Endometrial microvascular endothelial cells (primary cell): ENCODE results near the gene SPRED2. TPM values are rescaled to one million over a fixed set of nuclear protein-coding genes. Genes with fewer than 3 reads are reported as not detected.
"Not testable (repeated sequence)": the region's sequence is repeated elsewhere in the genome, so short reads cannot be mapped to it uniquely, and the experiment has no call there.

Experiments
- in situ Hi-C: cut with HindIII; loops from 2 replicates; pipeline ENCODE4 v1.10.0; 2017; ENCODE audit warnings: low sequenced_read_pairs, low pct_unique_long_range_greater_than_20kb; ENCODE audit errors: inconsistent ontology term
- total RNA-seq: library from RNA; depleted of rRNA; stranded (reverse); fragments of >200 nt; gene quantifications from one replicate; pipeline ENCODE4 v1.2.3, GENCODE V29; 2015; ENCODE audit errors: inconsistent ontology term

SPRED2 gene
- total RNA-seq, 1 donor from 2014 or later, result 8.5 TPM

DNA sequence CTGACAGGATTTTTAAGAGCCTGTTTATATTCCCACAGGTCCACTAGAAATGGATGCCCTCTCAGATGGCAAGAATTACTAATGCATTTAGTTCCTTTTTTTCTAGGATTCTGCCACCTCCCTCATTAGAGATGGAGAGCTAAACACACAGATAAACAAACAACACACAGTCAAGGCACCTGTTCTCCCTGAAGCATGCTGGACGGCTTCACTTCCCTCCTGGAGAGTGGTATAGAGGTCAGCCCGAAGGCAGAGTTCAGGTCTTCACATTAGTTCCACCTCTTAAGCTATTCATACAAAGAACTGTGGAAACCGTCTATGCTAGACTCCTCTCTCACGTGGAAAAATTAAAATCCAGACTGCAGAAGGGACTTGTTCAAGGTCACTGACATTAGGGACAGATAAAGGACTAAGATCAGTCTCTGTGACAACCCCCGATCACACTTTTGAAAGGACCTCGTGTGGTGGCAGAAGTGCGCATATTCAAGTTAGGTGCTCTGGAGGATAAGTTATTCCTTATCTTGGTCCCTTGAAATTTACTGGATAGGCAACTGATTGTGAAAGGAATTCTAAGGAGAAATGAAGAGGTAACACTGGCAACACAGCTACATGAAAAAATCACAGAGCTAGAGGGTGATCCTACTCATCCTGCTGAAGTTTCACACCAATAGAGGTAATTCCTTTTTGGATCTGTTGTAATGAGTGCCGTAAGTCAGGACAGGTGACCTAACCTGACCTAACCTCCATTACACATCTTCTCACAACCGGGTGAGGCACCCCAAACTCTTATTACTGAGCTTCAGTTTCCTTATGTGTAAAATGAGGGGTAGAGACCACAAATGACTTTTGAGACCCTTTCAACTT is 75.1 kb downstream of the SPRED2 start:
- in situ Hi-C loops, result no loop called here

DNA sequence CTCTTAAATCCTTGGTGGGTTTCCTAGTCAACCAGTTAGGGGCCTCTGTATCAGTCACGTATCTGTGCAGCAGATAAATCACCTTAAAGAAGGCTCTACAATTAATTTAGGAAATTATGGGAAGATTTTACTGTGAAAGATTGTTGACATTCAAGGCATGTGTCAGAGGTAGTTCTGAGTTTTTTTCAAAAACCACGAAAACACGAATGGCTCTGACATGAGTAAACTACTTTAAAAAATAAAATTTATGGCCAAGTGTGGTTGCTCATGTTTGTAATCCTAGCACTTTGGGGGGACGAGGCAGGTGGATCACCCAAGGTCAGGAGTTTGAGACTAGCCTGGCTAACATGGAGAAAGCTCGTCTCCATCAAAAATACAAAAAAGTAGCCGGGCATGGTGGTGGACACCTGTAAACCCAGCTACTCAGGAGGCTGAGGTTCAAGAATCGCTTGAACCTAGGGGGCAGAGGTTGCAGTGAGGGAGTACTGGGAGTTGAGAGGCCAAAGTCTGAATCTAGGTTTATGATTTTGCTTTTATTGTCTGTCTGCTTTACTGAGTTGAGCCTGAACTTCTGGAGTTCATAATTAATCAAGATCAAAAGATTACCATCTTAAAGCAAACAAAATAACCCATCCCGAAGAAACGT is 77.1 kb downstream of the SPRED2 start:
- in situ Hi-C loops, result no loop called here

DNA sequence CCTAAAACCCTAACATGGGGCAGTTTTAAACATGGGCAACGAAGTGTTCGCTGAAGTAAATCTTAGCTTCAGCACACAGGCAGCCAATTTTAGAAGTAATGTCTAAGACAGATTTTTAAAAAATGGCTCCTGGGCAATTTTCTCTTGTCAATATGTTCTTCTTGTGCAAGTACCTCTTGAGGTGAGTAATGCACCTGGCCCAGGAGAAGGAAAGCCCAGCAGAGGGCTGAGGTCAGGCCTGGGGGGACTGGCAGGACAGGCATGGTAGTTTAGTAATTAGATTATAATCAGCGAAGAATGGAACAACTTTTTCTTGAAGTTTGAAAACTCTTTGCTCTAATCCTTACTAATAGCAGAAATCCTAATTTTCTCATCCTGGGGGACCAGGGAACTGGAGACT is 77.6 kb downstream of the SPRED2 start:
- in situ Hi-C loops, result no loop called here

DNA sequence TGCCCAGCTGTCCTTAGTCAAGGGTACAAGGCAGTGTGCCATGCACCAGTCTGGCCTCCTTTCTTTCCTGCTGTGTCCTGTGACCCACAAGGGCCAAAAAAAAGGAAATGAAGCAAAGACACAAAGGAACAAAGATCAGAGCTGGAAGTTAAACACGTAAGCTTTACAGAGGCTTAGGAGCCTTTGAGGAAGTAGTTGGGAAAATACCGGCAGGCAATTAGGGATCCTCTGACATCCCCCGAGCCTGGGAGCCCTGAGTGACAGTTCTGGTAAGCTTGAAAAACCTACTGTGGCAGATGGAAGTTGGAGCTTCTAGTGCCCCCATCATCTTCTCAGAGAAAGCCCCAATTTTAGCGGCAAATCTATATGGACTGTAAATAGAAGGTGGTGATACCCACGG is 78.5 kb downstream of the SPRED2 start:
- in situ Hi-C loops, result no loop called here

DNA sequence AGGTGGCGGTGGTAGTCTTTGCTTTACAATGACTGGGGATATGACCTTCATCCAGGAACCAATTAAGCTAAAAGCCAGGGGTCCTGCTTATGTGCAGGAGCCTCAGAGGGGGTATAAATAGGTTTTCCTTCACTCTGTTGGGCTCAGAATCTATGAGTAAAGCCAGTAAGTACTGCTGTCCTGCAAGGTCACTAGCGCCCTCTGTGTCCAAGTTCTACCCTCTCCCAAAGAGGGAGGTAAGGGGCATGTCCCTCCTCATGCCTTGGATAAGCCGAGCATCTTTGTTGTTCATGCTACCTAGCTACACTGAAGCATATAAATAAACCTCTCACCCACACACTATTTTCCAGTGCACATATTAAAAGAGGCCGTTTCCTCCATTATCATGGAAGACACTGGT is 79.4 kb downstream of the SPRED2 start:
- in situ Hi-C loops, result no loop called here

DNA sequence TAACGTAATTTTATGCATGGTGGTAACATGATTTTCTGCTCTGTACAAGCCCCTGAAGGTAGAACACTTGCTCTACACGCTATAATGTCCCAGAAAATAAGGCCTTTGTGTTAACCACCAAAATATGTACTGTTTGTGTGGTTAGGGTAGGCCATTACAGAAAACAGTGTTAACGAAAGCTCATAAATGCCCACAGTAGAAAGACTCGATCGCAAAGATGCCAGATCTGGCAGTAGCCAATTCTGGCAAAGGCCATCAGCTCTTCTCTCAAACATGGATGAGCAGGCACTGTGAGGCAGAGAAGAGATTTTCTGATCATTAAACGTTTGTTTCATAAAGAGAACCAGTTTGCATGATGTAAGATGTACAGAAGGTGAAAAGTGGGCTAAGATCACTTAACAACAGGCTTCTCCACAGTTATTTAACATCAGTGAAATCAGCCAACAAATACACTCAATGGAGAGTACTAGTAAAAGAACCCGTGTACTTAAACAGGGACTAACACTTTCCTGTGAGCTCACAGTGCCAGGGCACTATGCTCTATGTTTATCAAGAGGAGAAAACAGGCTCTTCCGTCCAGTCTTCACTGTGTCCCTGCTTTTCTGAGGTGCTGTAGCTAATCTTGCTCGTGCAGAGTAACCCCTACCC is 80.3 kb downstream of the SPRED2 start:
- in situ Hi-C loops, result no loop called here

DNA sequence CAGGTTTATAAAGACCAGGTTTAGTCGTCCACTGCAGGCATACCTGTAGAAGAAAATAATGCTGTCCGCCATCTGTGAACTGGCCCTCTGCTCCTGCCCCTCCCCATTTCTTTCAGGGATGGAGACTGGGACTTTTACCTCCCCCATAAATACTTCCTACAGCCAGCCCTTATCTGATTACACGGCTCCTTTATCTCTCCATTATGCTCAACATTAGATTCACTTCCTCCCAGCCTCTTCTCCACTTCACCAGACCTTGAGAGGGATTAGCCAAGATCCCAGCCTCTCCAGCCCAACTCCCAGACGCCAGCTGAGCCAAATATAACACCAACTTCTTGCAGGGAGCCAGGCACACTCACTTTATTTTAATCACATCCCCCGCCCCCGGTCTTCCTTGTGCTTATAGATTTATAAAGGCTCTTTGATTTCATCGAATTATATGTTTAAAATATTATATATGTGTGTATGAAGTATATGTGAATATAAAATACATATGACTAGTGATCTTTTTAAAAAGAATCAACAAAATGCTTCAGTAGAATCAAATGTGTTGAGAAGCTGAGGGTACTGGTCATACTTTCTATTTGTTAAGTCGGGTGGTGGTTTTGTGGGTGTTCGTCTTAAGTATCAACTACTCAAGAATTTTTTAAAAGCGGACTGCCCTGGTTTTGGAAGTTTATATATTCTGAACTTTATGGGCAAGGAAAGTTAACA is 81.0 kb downstream of the SPRED2 start:
- in situ Hi-C loops, result no loop called here

DNA sequence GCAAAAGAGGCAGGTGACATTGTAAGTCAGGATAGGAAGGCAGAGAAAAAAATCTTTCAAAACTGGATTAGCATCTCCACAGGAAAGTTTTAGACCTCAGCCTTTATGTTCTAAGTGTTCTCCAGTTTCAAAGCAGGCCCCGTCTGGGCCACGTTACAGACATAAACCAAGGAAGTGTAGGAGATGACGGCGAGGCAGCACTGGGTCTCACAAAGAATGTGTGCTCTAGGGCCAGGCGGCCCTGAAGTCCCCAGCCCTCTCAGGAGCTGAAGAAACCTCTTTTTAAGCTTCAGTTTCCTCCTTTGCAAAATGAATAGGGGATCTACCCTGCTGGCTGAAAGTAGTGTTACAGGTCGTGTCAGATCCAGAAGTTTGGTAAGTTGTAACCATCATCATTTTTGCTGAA is 81.7 kb downstream of the SPRED2 start:
- in situ Hi-C loops, result no loop called here

DNA sequence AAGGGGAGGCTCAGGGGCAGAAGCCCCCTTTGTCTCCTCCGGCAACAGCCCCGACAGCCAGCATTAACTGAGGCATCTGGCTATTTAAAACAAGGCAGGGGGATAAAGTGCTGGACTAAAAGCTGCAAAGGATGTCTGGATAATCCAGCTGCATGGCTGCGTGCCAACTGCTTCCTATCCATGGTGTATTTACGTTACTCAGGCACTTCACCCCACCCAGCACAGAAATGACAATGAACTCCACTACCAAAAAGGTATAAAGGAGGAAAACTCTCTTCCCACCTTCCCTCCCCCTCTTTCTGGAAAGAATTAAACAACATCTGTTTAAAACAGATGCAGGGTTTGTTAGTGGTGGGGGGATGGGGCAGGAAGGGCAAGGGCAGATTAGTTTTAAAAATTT is 82.5 kb downstream of the SPRED2 start:
- in situ Hi-C loops, result no loop called here

DNA sequence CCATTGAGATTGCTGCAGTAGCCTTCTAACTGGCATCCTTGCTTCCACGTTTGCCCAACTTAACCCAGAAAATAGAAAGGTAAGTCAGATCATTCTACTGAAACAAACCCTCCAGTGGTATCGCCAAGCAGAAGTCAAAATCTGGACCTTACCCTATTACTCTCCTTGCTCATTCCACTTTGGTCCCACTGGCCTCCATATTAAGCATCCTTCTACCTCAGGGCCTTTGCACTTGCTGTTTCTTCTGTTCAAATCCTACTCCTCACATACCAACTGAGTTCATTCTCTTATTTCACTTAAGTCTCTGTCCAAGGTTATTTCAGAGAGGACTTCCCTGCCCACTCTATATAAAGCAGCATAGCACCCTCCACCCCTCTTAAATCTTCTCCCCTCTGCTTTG is 84.5 kb downstream of the SPRED2 start:
- in situ Hi-C loops, result no loop called here

DNA sequence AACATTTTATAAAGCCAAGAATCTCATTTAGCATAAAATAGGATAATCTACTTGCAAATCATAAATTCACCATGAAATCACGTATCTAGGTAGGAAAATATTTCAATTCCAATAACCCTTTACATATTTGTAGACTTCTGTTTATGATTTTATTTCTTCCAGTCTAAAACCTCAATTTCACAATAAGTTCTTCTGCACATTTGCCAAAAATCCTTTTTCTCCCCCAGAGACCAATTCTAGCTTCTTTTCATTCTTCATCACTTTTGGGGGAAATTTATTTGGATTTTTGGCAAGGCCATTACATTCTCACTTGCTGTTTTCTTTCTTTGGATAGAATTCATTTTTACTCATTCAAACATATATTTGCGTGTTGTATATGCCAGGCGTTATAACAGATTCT is 86.8 kb downstream of the SPRED2 start:
- in situ Hi-C loops, result no loop called here

DNA sequence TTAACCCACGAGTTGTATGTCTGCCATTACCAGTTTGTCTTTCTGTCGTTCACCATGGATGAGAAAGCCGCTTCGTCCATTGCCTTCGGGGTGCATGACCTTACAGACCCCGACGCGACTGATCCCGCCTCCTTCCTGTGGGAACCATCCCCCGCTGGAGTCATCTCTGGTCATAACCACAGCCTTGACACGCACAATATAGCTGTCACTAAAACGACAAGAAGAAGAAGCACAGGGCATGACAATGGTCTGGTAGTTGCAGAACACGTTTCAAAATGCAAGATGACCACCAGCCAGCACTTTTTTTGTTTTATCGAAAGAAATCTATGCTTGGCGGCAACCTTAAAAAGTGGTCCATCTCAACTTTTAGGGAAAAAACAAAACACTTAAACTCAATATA is 87.7 kb downstream of the SPRED2 start:
- in situ Hi-C loops, result no loop called here

DNA sequence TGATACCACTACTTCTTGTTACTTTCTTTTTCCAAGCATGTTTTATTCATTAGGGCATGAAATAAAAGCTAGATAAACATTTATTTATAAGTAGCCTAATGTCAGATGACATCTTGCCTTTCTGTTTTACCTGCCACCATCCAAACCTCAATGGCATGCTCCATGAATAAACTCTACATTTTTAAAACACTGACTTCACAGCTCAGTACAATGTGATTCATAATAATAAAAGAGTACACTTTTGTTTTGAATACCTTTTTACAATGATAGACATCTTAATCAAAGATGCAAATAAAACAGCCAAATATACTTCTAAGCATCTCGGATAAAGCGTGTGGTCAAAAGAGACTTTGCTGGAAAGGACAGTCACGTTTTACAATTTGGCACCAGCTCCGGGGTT is 88.2 kb downstream of the SPRED2 start:
- in situ Hi-C loops, result no loop called here

DNA sequence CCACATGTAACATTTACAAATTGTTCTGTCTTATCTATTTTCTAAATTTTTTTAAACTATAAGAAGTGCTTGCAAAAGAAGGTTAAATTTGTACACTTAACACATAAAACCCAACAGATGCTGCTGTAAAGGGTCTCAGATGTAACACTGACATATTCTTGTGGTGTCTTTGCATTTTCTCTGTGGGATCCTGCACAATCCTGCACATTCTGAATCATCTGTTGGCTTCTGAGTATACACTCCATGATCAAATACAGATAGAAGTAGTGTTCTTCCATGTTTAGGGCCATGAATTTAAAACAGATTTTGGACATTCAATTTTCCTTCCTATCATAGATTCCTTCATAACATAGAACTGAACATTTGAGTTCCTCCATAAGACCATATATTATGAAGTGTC is 89.0 kb downstream of the SPRED2 start:
- in situ Hi-C loops, result no loop called here

DNA sequence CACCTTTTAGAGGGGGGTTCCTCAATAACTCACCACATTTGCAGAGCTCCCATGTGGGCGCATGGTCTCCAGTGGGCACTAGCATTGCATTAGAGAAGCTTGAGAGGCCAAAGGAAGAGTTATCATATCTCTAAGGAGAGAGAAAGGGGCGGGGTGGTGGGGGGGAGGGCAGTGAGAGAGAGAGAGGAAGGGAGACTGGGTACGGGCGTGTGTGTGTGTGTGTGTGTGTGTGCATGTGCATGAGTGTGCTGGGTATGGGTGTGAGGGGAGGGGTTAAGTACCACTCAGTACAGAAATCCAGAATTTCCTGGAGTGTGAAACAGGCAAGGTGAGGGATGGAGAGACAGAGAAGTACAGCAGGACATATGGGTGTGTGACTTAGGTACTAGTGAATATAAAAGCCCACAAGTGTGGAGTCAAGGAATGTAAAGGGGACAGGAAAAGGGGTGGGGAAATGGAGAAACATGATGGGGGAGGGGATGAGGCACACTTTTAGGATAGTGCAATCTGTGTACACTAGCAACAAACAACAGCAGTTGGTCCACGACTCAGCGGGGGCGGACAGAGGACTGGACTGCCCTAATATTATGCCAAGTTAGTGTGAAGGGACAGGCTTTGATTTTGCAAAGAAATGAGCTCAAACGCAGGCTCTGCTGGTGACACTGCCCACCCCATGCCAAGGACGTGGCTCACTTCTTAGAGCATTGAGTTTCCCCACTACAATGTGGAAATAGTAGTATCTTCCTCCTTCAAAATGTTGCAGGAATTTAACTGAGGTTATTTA is 91.3 kb downstream of the SPRED2 start:
- in situ Hi-C loops, result no loop called here

DNA sequence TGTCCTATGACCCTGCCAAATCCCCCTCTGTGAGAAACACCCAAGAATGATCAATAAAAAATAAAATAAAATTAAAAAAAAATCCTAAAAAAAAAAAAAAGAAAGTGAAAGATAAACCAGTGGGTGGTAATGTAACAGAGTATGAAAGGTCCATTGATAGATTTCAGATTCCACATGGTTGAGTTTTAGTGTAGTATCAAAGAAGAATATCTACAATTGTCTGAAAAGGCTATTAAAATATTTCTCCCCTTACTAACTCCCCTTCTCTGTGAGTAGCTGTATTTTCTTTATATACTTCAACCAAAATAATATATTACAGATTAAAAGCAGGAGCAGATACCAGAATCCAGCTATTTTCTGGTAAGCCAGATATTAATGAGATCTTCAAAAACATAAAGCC is 92.8 kb downstream of the SPRED2 start:
- in situ Hi-C loops, result no loop called here

DNA sequence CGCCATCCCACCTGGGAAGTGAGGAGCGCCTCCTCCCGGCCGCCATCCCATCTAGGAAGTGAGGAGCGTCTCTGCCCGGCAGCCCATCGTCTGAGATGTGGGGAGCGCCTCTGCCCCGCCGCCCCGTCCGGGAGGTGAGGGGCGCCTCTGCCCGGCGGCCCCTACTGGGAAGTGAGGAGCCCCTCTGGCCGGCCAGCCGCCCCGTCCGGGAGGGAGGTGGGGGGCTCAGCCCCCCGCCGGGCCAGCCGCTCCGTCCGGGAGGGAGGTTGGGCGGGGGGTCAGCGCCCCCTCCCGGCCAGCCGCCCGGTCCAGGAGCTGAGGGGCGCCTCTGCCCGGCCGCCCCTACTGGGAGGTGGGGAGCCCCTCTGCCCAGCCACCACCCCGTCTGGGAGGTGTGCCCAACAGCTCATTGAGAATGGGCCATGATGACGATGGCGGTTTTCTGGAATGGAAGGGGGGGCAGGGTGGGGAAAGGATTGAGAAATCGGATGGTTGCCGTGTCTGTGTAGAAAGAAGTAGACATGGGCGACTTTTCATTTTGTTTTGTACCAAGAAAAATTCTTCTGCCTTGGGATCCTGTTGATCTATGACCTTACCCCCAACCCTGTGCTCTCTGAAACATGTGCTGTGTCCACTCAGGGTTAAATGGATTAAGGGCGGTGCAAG is 93.4 kb downstream of the SPRED2 start:
- in situ Hi-C loops, result not testable (repeated sequence)

DNA sequence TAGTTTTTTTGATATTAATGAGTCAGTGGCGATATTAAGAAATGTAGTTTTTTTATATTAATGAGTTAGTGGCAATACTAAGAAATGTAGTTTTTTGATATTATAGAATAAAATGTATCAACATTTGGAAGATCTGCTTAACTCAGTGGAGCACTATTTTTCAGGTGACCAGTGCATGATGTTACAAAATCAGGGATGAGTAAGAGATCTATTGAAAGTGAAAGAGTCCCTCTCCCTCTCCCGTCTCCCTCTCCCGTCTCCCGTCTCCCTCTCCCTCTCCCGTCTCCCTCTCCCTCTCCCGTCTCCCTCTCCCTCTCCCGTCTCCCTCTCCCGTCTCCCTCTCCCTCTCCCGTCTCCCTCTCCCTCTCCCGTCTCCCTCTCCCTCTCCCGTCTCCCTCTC is 94.5 kb downstream of the SPRED2 start:
- in situ Hi-C loops, result not testable (repeated sequence)
